ENCODE results near the gene SH3TC1. TPM values are rescaled to one million over a fixed set of nuclear protein-coding genes. Genes with fewer than 3 reads are reported as not detected.

The SH3TC1 gene
- total RNA-seq, 1 donor from 2014 or later: 12.5 TPM

- Mint-ChIP-seq H3K27me3 (peaks cover 2% of the 10 kb centered on the region), H3K4me1 (ENCODE audit: low read depth) (peaks cover 11% of the 10 kb centered on the region), H3K36me3 (ENCODE audit: insufficient read depth) (no peaks in the 10 kb centered on the region), H3K27ac (no peak overlapping the region), H3K4me3 (ENCODE audit: low read depth) (no peak overlapping the region), H3K9me3 (ENCODE audit: low read depth) (no peaks in the 10 kb centered on the region)
- no peak for DNase-seq (ENCODE audit: low spot score, unreplicated experiment)
- no peak for TF ChIP-seq CTCF (IDR thresholded peaks at IDR 0.05; ENCODE audit: unreplicated experiment)
Observed at GRCh38 chr4:8212622-8213021, 13.5 kb downstream of the SH3TC1 start.

- no peak overlapping the region for H3K4me3 Mint-ChIP-seq (ENCODE audit: low read depth)
- no peaks in the 10 kb centered on the region for H3K36me3 Mint-ChIP-seq (ENCODE audit: insufficient read depth)
- no peak for DNase-seq (ENCODE audit: low spot score, unreplicated experiment)
- H3K27me3 Mint-ChIP-seq: peaks cover 2% of the 10 kb centered on the region
- TF ChIP-seq CTCF (IDR thresholded peaks at IDR 0.05; ENCODE audit: unreplicated experiment): no peak
- no peak overlapping the region for H3K27ac Mint-ChIP-seq
- no peaks in the 10 kb centered on the region for H3K9me3 Mint-ChIP-seq (ENCODE audit: low read depth)
- peaks cover 11% of the 10 kb centered on the region for H3K4me1 Mint-ChIP-seq (ENCODE audit: low read depth)
Observed at GRCh38 chr4:8213121-8213520, 14.0 kb downstream of the SH3TC1 start.

GRCh38 chr4:8214136-8214535 lies 15.0 kb downstream of the SH3TC1 start:
- Mint-ChIP-seq H3K4me3 (ENCODE audit: low read depth) (no peak overlapping the region), H3K27me3 (peaks cover under 1% of the 10 kb centered on the region), H3K4me1 (ENCODE audit: low read depth) (peaks cover 11% of the 10 kb centered on the region), H3K36me3 (ENCODE audit: insufficient read depth) (no peaks in the 10 kb centered on the region), H3K9me3 (ENCODE audit: low read depth) (no peaks in the 10 kb centered on the region), H3K27ac (no peak overlapping the region)
- TF ChIP-seq CTCF (IDR thresholded peaks at IDR 0.05; ENCODE audit: unreplicated experiment): no peak
- no peak for DNase-seq (ENCODE audit: low spot score, unreplicated experiment)

GRCh38 chr4:8215001-8215427 lies 15.9 kb downstream of the SH3TC1 start:
- Mint-ChIP-seq H3K9me3 (ENCODE audit: low read depth) (no peaks in the 10 kb centered on the region), H3K36me3 (ENCODE audit: insufficient read depth) (no peaks in the 10 kb centered on the region), H3K27me3 (no peaks in the 10 kb centered on the region), H3K4me1 (ENCODE audit: low read depth) (peaks cover 11% of the 10 kb centered on the region), H3K4me3 (ENCODE audit: low read depth) (no peak overlapping the region), H3K27ac (no peak overlapping the region)
- no peak for TF ChIP-seq CTCF (IDR thresholded peaks at IDR 0.05; ENCODE audit: unreplicated experiment)
- no peak for DNase-seq (ENCODE audit: low spot score, unreplicated experiment)

GRCh38 chr4:8215641-8216442 lies 16.8 kb downstream of the SH3TC1 start:
- H3K4me3 Mint-ChIP-seq (ENCODE audit: low read depth): no peak overlapping the region
- no peaks in the 10 kb centered on the region for H3K9me3 Mint-ChIP-seq (ENCODE audit: low read depth)
- H3K27me3 Mint-ChIP-seq: no peaks in the 10 kb centered on the region
- H3K4me1 Mint-ChIP-seq (ENCODE audit: low read depth): peaks cover 11% of the 10 kb centered on the region
- TF ChIP-seq CTCF (IDR thresholded peaks at IDR 0.05; ENCODE audit: unreplicated experiment): no peak
- no peaks in the 10 kb centered on the region for H3K36me3 Mint-ChIP-seq (ENCODE audit: insufficient read depth)
- H3K27ac Mint-ChIP-seq: no peak overlapping the region
- DNase-seq (ENCODE audit: low spot score, unreplicated experiment): no peak
